ENCODE data around the gene EXOC5.

DNA sequence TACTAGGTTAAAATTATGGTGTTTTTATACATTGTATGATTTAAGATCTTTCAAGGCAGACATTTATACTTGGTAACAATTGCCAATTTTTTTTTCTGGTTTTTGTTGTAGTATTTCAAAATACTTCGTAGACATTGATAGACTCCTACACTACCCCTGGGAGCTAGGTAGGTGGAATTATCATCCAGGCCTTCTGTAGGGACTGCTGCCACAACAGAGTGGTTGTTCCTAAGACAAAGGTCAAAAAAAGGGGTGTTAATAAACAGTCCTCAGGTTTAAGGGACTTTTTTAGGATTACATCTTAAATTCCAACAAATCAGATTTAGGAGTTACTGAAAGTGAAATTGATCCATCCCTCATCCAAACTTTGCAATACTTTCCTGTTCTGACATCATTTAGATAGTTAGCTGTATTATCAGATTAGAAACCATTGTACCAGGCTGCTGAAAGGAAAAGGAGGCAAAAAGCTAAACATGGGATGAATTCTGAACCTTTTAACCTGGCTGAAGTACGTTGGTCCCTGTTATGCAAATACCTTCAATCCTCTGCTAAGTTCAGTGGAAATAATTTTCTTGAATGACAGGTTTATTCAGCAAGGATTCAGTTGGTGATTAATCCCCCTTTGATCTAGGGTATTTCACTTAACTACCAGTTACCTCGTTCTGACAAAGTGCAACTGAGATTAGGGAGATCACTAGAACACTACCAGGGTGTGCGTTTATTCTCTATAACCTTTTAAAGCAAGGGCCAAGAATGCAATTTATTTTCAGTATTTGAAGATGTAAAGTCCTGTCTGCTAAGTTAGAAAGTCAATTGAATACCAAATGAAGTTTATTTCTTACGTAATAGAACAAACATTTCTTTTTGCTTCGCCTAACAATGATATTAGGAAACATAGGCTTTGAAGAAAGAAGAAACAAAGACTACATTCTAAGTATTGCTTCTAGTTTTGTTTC lies 23.3 kb upstream of the EXOC5 start:
- no peak for TF ChIP-seq TAF1 (IDR thresholded peaks at IDR 0.05; ENCODE audit: low read depth)
- no peak for TF ChIP-seq TCF12 (IDR thresholded peaks at IDR 0.05; ENCODE audit: low read depth)
- no peak for TF ChIP-seq ZBTB7A (IDR thresholded peaks at IDR 0.05; ENCODE audit: low read depth)
- no peak for TF ChIP-seq EGR1 (IDR thresholded peaks at IDR 0.05)
- TF ChIP-seq, protein P1, sequence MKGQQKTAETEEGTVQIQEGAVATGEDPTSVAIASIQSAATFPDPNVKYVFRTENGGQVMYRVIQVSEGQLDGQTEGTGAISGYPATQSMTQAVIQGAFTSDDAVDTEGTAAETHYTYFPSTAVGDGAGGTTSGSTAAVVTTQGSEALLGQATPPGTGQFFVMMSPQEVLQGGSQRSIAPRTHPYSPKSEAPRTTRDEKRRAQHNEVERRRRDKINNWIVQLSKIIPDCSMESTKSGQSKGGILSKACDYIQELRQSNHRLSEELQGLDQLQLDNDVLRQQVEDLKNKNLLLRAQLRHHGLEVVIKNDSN (IDR thresholded peaks at IDR 0.05) = no peak
- TF ChIP-seq, protein P2, sequence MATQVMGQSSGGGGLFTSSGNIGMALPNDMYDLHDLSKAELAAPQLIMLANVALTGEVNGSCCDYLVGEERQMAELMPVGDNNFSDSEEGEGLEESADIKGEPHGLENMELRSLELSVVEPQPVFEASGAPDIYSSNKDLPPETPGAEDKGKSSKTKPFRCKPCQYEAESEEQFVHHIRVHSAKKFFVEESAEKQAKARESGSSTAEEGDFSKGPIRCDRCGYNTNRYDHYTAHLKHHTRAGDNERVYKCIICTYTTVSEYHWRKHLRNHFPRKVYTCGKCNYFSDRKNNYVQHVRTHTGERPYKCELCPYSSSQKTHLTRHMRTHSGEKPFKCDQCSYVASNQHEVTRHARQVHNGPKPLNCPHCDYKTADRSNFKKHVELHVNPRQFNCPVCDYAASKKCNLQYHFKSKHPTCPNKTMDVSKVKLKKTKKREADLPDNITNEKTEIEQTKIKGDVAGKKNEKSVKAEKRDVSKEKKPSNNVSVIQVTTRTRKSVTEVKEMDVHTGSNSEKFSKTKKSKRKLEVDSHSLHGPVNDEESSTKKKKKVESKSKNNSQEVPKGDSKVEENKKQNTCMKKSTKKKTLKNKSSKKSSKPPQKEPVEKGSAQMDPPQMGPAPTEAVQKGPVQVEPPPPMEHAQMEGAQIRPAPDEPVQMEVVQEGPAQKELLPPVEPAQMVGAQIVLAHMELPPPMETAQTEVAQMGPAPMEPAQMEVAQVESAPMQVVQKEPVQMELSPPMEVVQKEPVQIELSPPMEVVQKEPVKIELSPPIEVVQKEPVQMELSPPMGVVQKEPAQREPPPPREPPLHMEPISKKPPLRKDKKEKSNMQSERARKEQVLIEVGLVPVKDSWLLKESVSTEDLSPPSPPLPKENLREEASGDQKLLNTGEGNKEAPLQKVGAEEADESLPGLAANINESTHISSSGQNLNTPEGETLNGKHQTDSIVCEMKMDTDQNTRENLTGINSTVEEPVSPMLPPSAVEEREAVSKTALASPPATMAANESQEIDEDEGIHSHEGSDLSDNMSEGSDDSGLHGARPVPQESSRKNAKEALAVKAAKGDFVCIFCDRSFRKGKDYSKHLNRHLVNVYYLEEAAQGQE (IDR thresholded peaks at IDR 0.05; ENCODE audit: low read depth) = no peak
- no peak for TF ChIP-seq CREB1 (IDR thresholded peaks at IDR 0.05; ENCODE audit: low read depth)
- TF ChIP-seq RAD21 (IDR thresholded peaks at IDR 0.05; ENCODE audit: low read depth) = no peak
- no peak for TF ChIP-seq FOXM1 (IDR thresholded peaks at IDR 0.05; ENCODE audit: borderline replicate concordance, low read depth)

Measured in Ishikawa (cell line).